Tibial nerve (tissue), 4 donors: ENCODE data around the gene DOCK9. TPM values are rescaled to one million over a fixed set of nuclear protein-coding genes. Genes with fewer than 3 reads are reported as not detected.

Experiments
- DNase-seq, 2 donors: peaks; one replicate each; pipeline ENCODE4 v3.0.0-alpha.2; 2019; ENCODE audit warnings: low spot score in 2 of 2
- H3K27ac ChIP-seq, 4 donors: fragments of 200-600 bp; sonication (generic) in 3 of 4; one replicate each; pipeline ENCODE4 v1.5.1; 2017 to 2019; ENCODE audit warnings: mild to moderate bottlenecking in 1 of 4
- H3K27me3 ChIP-seq, 2 donors: fragments of 200-600 bp; sonication (generic) in 1 of 2; one replicate each; pipeline versions ENCODE4 v1.5.1 to v1.6.0; 2017 to 2019
- H3K36me3 ChIP-seq, 3 donors: fragments of 200-600 bp; sonication (generic); one replicate each; pipeline ENCODE4 v1.5.1; 2018 to 2019
- H3K4me1 ChIP-seq, 4 donors: fragments of 200-600 bp; sonication (generic) in 3 of 4; one replicate each; pipeline ENCODE4 v1.5.1; 2017 to 2019
- H3K4me3 ChIP-seq, 4 donors: fragments of 200-600 bp; sonication (generic) in 3 of 4; one replicate each; pipeline ENCODE4 v1.5.1; 2017 to 2019; ENCODE audit warnings: mild to moderate bottlenecking in 1 of 4, moderate library complexity in 1 of 4
- H3K9me3 ChIP-seq, 4 donors: fragments of 200-600 bp; sonication (generic) in 3 of 4; one replicate each; pipeline ENCODE4 v1.5.1; 2017 to 2019
- CTCF ChIP-seq, 5 experiments: fragments of 200-600 bp in 3 of 5; fragments of 450-650 bp in 2 of 5; sonication (generic) in 3 of 5; IDR thresholded peaks; one replicate each; pipeline ENCODE4 v1.5.1; 2016 to 2019; ENCODE audit warnings: antibody characterized with exemption in 5 of 5, mild to moderate bottlenecking in 3 of 5, moderate library complexity in 2 of 5
- EP300 ChIP-seq, 2 donors: sonication (generic); formaldehyde crosslinking; IDR thresholded peaks; one replicate each; pipeline ENCODE4 v1.6.1; 2017; ENCODE audit warnings: antibody characterized with exemption in 2 of 2, mild to moderate bottlenecking in 1 of 2
- POLR2A ChIP-seq, 2 donors: fragments of 450-650 bp; IDR thresholded peaks; one replicate each; pipeline ENCODE4 v1.6.1; 2017; ENCODE audit warnings: antibody characterized with exemption in 2 of 2, mild to moderate bottlenecking in 2 of 2, moderate library complexity in 2 of 2
- WGBS, 2 donors: methylation state at CpG; one replicate each; pipeline ENCODE4 v1.1.5; 2018; 5-methylcytosine and 5-hydroxymethylcytosine counted together
- total RNA-seq, 4 donors: library from RNA; depleted of rRNA; stranded (reverse); fragments of >200 nt; gene quantifications; one replicate each; pipeline ENCODE4 v1.1.0, GENCODE V29; 2016

DOCK9 gene
- total RNA-seq, 4 donors from 2014 or later: 147 to 258 (median 243) TPM

DNA sequence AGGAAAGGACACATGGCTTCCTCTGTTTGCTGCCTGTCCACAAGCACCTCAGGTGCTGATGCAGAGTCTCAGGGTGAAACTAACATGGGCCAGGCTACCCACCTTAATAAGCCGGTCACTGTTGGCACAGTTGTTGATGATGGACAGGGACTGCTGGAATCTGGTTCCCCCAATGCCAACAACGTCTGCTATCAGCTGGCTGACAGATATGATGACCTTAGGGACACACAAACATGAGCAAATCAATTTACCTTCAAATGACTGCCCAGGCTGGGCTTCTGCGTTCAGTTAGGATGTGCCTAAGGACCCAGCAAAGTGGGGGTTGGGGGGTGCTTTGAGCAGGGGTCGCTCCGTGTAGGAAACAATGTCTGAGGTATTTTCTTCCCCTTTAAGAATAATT, 148.3 kb downstream of the DOCK9 start:
- DNase-seq: no peak
- H3K27ac ChIP-seq: no peak overlapping the region
- no peak overlapping the region for H3K4me3 ChIP-seq
- H3K4me1 ChIP-seq: no peaks in the 10 kb centered on the region
- no peaks in the 10 kb centered on the region for H3K27me3 ChIP-seq
- WGBS, 2 donors: 94 to 97% methylated on average over 5 of the region's 5 CpGs
- TF ChIP-seq POLR2A (IDR thresholded peaks at IDR 0.05): no peak
- TF ChIP-seq EP300 (IDR thresholded peaks at IDR 0.05): no peak
- no peak for TF ChIP-seq CTCF (IDR thresholded peaks at IDR 0.05)
- peaks cover 0 to 87% (median 0%) of the 10 kb centered on the region in 3 donors for H3K36me3 ChIP-seq
- no peaks in the 10 kb centered on the region for H3K9me3 ChIP-seq

DNA sequence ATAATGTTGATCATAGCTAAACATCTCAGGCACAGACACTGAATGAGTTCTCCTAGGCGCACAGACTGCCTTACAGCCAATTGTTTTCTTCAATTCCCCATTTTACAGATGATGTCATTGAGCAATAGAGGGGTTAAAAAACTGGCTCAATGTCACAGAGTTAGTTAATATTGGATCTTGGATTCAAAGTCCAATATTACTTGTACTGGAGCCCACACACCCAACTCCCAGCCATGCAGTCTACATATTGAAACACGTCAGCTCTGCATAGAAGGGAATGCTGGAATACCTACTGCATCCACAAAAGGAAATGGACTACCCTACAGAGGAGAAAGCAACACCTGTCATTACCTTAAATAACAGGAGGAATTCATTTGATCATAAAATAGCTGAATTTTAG, 149.2 kb downstream of the DOCK9 start:
- peaks cover 0 to 91% (median 0%) of the 10 kb centered on the region in 3 donors for H3K36me3 ChIP-seq
- 95 to 99% methylated on average over 2 of the region's 2 CpGs for WGBS, 2 donors
- no peaks in the 10 kb centered on the region for H3K9me3 ChIP-seq
- no peak for DNase-seq
- TF ChIP-seq CTCF (IDR thresholded peaks at IDR 0.05) (no peak), EP300 (IDR thresholded peaks at IDR 0.05) (no peak), POLR2A (IDR thresholded peaks at IDR 0.05) (no peak)
- no peak overlapping the region for H3K4me3 ChIP-seq
- peaks cover 0 to 2% (median 0%) of the 10 kb centered on the region in 4 donors for H3K4me1 ChIP-seq
- no peak overlapping the region for H3K27ac ChIP-seq
- H3K27me3 ChIP-seq: no peaks in the 10 kb centered on the region

GRCh38 chr13:98827449-98827848, 150.4 kb downstream of the DOCK9 start:
- no peak for DNase-seq
- TF ChIP-seq EP300 (IDR thresholded peaks at IDR 0.05) (no peak), POLR2A (IDR thresholded peaks at IDR 0.05) (no peak), CTCF (IDR thresholded peaks at IDR 0.05) (no peak)
- peaks cover 0 to 96% (median 0%) of the 10 kb centered on the region in 3 donors for H3K36me3 ChIP-seq
- H3K4me3 ChIP-seq: no peak overlapping the region
- peaks cover 0 to 10% (median 2%) of the 10 kb centered on the region in 4 donors for H3K4me1 ChIP-seq
- no peak overlapping the region for H3K27ac ChIP-seq
- WGBS, 2 donors: 67 to 71% methylated on average over 14 of the region's 14 CpGs
- no peaks in the 10 kb centered on the region for H3K9me3 ChIP-seq
- no peaks in the 10 kb centered on the region for H3K27me3 ChIP-seq

DNA sequence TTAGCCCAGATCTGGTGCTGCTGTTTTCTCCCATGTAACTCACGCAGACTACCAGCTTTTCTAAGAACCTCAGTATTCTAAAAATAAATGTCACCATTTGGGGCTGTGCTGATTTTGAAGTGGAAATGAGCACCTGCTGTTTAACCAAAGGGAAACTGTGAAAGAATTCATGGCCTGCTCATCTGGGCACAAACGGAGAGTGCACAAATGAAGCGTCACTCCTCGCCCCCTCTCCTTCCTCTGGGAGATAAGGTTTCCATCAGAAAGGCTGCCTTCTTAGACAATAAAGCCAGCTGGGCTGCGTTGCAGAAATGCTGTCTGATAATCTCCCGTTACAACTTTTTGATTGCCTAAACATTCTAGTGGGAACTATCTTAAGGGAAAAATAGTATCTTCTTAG, 151.7 kb downstream of the DOCK9 start:
- no peak overlapping the region for H3K4me3 ChIP-seq
- H3K36me3 ChIP-seq: peaks cover 0 to 88% (median 0%) of the 10 kb centered on the region in 3 donors
- 64 to 66% methylated on average over 6 of the region's 6 CpGs for WGBS, 2 donors
- no peak for DNase-seq
- TF ChIP-seq CTCF (IDR thresholded peaks at IDR 0.05) (no peak), EP300 (IDR thresholded peaks at IDR 0.05) (no peak), POLR2A (IDR thresholded peaks at IDR 0.05) (no peak)
- H3K27ac ChIP-seq: no peak overlapping the region
- no peaks in the 10 kb centered on the region for H3K9me3 ChIP-seq
- no peaks in the 10 kb centered on the region for H3K27me3 ChIP-seq
- H3K4me1 ChIP-seq: peaks cover 0 to 20% (median 6%) of the 10 kb centered on the region in 4 donors

GRCh38 chr13:98825659-98826058, 152.2 kb downstream of the DOCK9 start:
- WGBS, 2 donors: 62 to 64% methylated on average over 8 of the region's 8 CpGs
- H3K27me3 ChIP-seq: no peaks in the 10 kb centered on the region
- H3K4me3 ChIP-seq: no peak overlapping the region
- no peak for TF ChIP-seq POLR2A (IDR thresholded peaks at IDR 0.05)
- no peak for TF ChIP-seq EP300 (IDR thresholded peaks at IDR 0.05)
- no peak for TF ChIP-seq CTCF (IDR thresholded peaks at IDR 0.05)
- H3K36me3 ChIP-seq: peaks cover 0 to 88% (median 0%) of the 10 kb centered on the region in 3 donors
- H3K4me1 ChIP-seq: peaks cover 0 to 25% (median 6%) of the 10 kb centered on the region in 4 donors
- no peak overlapping the region for H3K27ac ChIP-seq
- no peak for DNase-seq
- H3K9me3 ChIP-seq: no peaks in the 10 kb centered on the region
